NCI-H146 treated with DMSO at 0.1 percent for 48 hours (cell line): ENCODE measurements around the gene SLC7A6.

ENCODE experiments used
- DNase-seq: peaks from one replicate; lab custom pipeline; 2025; ENCODE audit not compliant: unreplicated experiment; lab: John Stamatoyannopoulos, UW

The SLC7A6 gene

GRCh38 chr16:68253721-68254120, 10.6 kb upstream of the SLC7A6 start:
- DNase-seq, result no peak

- DNase-seq, result no peak
Observed at GRCh38 chr16:68255712-68256111, 8.6 kb upstream of the SLC7A6 start.

- peak; percentile 35 for DNase-seq
Observed at GRCh38 chr16:68257251-68257905, 6.9 kb upstream of the SLC7A6 start.

- DNase-seq, result no peak
Observed at GRCh38 chr16:68257906-68258800, 6.2 kb upstream of the SLC7A6 start.

- no peak for DNase-seq
Observed at GRCh38 chr16:68259007-68259825, 5.1 kb upstream of the SLC7A6 start.

GRCh38 chr16:68263559-68264127, 683 bp upstream of the SLC7A6 start:
- no peak for DNase-seq

- DNase-seq, result no peak
Observed at GRCh38 chr16:68265078-68265920, 973 bp downstream of the SLC7A6 start.

- DNase-seq, result no peak
Observed at GRCh38 chr16:68267612-68268405, 3.5 kb downstream of the SLC7A6 start.

- DNase-seq, result no peak
Observed at GRCh38 chr16:68269793-68270192, 5.5 kb downstream of the SLC7A6 start.

GRCh38 chr16:68270353-68270752, 6.0 kb downstream of the SLC7A6 start:
- DNase-seq, result no peak

- DNase-seq, result peak; percentile 70
Observed at GRCh38 chr16:68272507-68273209, 8.3 kb downstream of the SLC7A6 start.

GRCh38 chr16:68273459-68273858, 9.1 kb downstream of the SLC7A6 start:
- DNase-seq, result no peak

GRCh38 chr16:68273896-68274295, 9.6 kb downstream of the SLC7A6 start:
- DNase-seq, result no peak

- no peak for DNase-seq
Observed at GRCh38 chr16:68274441-68274840, 10.1 kb downstream of the SLC7A6 start.

GRCh38 chr16:68275611-68276191, 11.4 kb downstream of the SLC7A6 start:
- DNase-seq, result peak; percentile 44

GRCh38 chr16:68276223-68276622, 11.9 kb downstream of the SLC7A6 start:
- DNase-seq, result no peak

- DNase-seq, result no peak
Observed at GRCh38 chr16:68279726-68280558, 15.6 kb downstream of the SLC7A6 start.
